Esophagus squamous epithelium (tissue), 4 donors: ENCODE measurements around the gene PRR12.

Source experiments
- CTCF ChIP-seq, 6 experiments: fragments of 450-650 bp in 4 of 6; fragments of 200-600 bp in 2 of 6; sonication (generic) in 2 of 6; IDR thresholded peaks; one replicate each; pipeline ENCODE4 v1.5.1; 2016 to 2019; ENCODE audit warnings: antibody characterized with exemption in 6 of 6, mild to moderate bottlenecking in 4 of 6, moderate library complexity in 4 of 6
- POLR2A ChIP-seq, 4 donors: fragments of 450-650 bp; IDR thresholded peaks; one replicate each; pipeline ENCODE4 v1.6.1; 2017; ENCODE audit warnings: antibody characterized with exemption in 4 of 4, mild to moderate bottlenecking in 4 of 4, moderate library complexity in 3 of 4

- TF ChIP-seq CTCF (IDR thresholded peaks at IDR 0.05) (no peak), POLR2A (IDR thresholded peaks at IDR 0.05) (no peak)
Measured at GRCh38 chr19:49592486-49593232, 1.7 kb downstream of the PRR12 start.
